ENCODE results near the gene FANCC.

Gene FANCC

GRCh38 chr9:95193067-95193466 lies 124.4 kb downstream of the FANCC start:
- no peak overlapping the region for H3K27ac Mint-ChIP-seq
- no peak overlapping the region for H3K4me3 Mint-ChIP-seq
- H3K27me3 Mint-ChIP-seq: no peaks in the 10 kb centered on the region
- ATAC-seq (ENCODE audit: low read depth) (no peak), DNase-seq (ENCODE audit: low spot score in 2 of 2) (no peak)
- peaks cover 2% of the 10 kb centered on the region for H3K36me3 Mint-ChIP-seq
- peaks cover 2% of the 10 kb centered on the region for H3K9me3 Mint-ChIP-seq
- peaks cover 3% of the 10 kb centered on the region for H3K4me1 Mint-ChIP-seq

GRCh38 chr9:95192631-95193030 lies 124.9 kb downstream of the FANCC start:
- no peaks in the 10 kb centered on the region for H3K27me3 Mint-ChIP-seq
- H3K4me1 Mint-ChIP-seq: peaks cover 3% of the 10 kb centered on the region
- no peak overlapping the region for H3K4me3 Mint-ChIP-seq
- peaks cover 2% of the 10 kb centered on the region for H3K9me3 Mint-ChIP-seq
- ATAC-seq (ENCODE audit: low read depth) (no peak), DNase-seq (ENCODE audit: low spot score in 2 of 2) (no peak)
- peaks cover 2% of the 10 kb centered on the region for H3K36me3 Mint-ChIP-seq
- H3K27ac Mint-ChIP-seq: no peak overlapping the region

- peaks cover 3% of the 10 kb centered on the region for H3K4me1 Mint-ChIP-seq
- H3K27ac Mint-ChIP-seq: no peak overlapping the region
- ATAC-seq (ENCODE audit: low read depth): no peak
- peaks cover 4% of the 10 kb centered on the region for H3K36me3 Mint-ChIP-seq
- peaks cover 2% of the 10 kb centered on the region for H3K9me3 Mint-ChIP-seq
- no peaks in the 10 kb centered on the region for H3K27me3 Mint-ChIP-seq
- H3K4me3 Mint-ChIP-seq: no peak overlapping the region
- no peak for DNase-seq (ENCODE audit: low spot score in 2 of 2)
Measured at GRCh38 chr9:95190413-95190812, 127.1 kb downstream of the FANCC start.

GRCh38 chr9:95189251-95190098 lies 128.0 kb downstream of the FANCC start:
- no peak for ATAC-seq (ENCODE audit: low read depth)
- H3K4me3 Mint-ChIP-seq: no peak overlapping the region
- H3K27me3 Mint-ChIP-seq: no peaks in the 10 kb centered on the region
- H3K36me3 Mint-ChIP-seq: peaks cover 4% of the 10 kb centered on the region
- H3K9me3 Mint-ChIP-seq: peaks cover 2% of the 10 kb centered on the region
- no peak for DNase-seq (ENCODE audit: low spot score in 2 of 2)
- H3K27ac Mint-ChIP-seq: no peak overlapping the region
- H3K4me1 Mint-ChIP-seq: peaks cover 3% of the 10 kb centered on the region

GRCh38 chr9:95188459-95188858 lies 129.1 kb downstream of the FANCC start:
- H3K4me3 Mint-ChIP-seq: no peak overlapping the region
- ATAC-seq (ENCODE audit: low read depth) (no peak), DNase-seq (ENCODE audit: low spot score in 2 of 2) (no peak)
- H3K4me1 Mint-ChIP-seq: peaks cover 3% of the 10 kb centered on the region
- H3K9me3 Mint-ChIP-seq: peaks cover 2% of the 10 kb centered on the region
- no peak overlapping the region for H3K27ac Mint-ChIP-seq
- H3K36me3 Mint-ChIP-seq: peaks cover 4% of the 10 kb centered on the region
- no peaks in the 10 kb centered on the region for H3K27me3 Mint-ChIP-seq

GRCh38 chr9:95185956-95186355 lies 131.6 kb downstream of the FANCC start:
- ATAC-seq (ENCODE audit: low read depth) (no peak), DNase-seq (ENCODE audit: low spot score in 2 of 2) (no peak)
- Mint-ChIP-seq H3K9me3 (no peaks in the 10 kb centered on the region), H3K27ac (no peak overlapping the region), H3K36me3 (peaks cover 2% of the 10 kb centered on the region), H3K4me1 (no peaks in the 10 kb centered on the region), H3K27me3 (no peaks in the 10 kb centered on the region), H3K4me3 (no peak overlapping the region)

GRCh38 chr9:95182854-95183563 lies 134.5 kb downstream of the FANCC start:
- Mint-ChIP-seq H3K4me1 (no peaks in the 10 kb centered on the region), H3K27ac (no peak overlapping the region), H3K27me3 (no peaks in the 10 kb centered on the region), H3K9me3 (no peaks in the 10 kb centered on the region), H3K36me3 (peaks cover 2% of the 10 kb centered on the region), H3K4me3 (no peak overlapping the region)
- no peak for ATAC-seq (ENCODE audit: low read depth)
- DNase-seq (ENCODE audit: low spot score in 2 of 2): no peak

GRCh38 chr9:95181835-95182234 lies 135.7 kb downstream of the FANCC start:
- H3K36me3 Mint-ChIP-seq: no peaks in the 10 kb centered on the region
- DNase-seq (ENCODE audit: low spot score in 2 of 2) (no peak), ATAC-seq (ENCODE audit: low read depth) (no peak)
- H3K27ac Mint-ChIP-seq: no peak overlapping the region
- no peaks in the 10 kb centered on the region for H3K27me3 Mint-ChIP-seq
- H3K9me3 Mint-ChIP-seq: no peaks in the 10 kb centered on the region
- H3K4me3 Mint-ChIP-seq: no peak overlapping the region
- no peaks in the 10 kb centered on the region for H3K4me1 Mint-ChIP-seq

- no peaks in the 10 kb centered on the region for H3K9me3 Mint-ChIP-seq
- H3K4me1 Mint-ChIP-seq: no peaks in the 10 kb centered on the region
- no peaks in the 10 kb centered on the region for H3K36me3 Mint-ChIP-seq
- no peaks in the 10 kb centered on the region for H3K27me3 Mint-ChIP-seq
- H3K27ac Mint-ChIP-seq: no peak overlapping the region
- no peak for DNase-seq (ENCODE audit: low spot score in 2 of 2)
- ATAC-seq (ENCODE audit: low read depth): no peak
- no peak overlapping the region for H3K4me3 Mint-ChIP-seq
Measured at GRCh38 chr9:95181226-95181818, 136.2 kb downstream of the FANCC start.

GRCh38 chr9:95177617-95178016 lies 139.9 kb downstream of the FANCC start:
- H3K36me3 Mint-ChIP-seq: no peaks in the 10 kb centered on the region
- H3K4me1 Mint-ChIP-seq: no peaks in the 10 kb centered on the region
- H3K9me3 Mint-ChIP-seq: no peaks in the 10 kb centered on the region
- no peaks in the 10 kb centered on the region for H3K27me3 Mint-ChIP-seq
- no peak overlapping the region for H3K27ac Mint-ChIP-seq
- DNase-seq (ENCODE audit: low spot score in 2 of 2): no peak
- no peak for ATAC-seq (ENCODE audit: low read depth)
- H3K4me3 Mint-ChIP-seq: no peak overlapping the region

- Mint-ChIP-seq H3K4me3 (no peak overlapping the region), H3K27me3 (no peaks in the 10 kb centered on the region)
- ATAC-seq (ENCODE audit: low read depth): no peak
Measured at GRCh38 chr9:95176755-95177319, 140.7 kb downstream of the FANCC start.

GRCh38 chr9:95175523-95175922 lies 142.0 kb downstream of the FANCC start:
- peaks cover 2% of the 10 kb centered on the region for H3K36me3 Mint-ChIP-seq
- H3K4me3 Mint-ChIP-seq: no peak overlapping the region
- H3K27ac Mint-ChIP-seq: no peak overlapping the region
- H3K4me1 Mint-ChIP-seq: no peaks in the 10 kb centered on the region
- DNase-seq (ENCODE audit: low spot score in 2 of 2): no peak
- no peaks in the 10 kb centered on the region for H3K9me3 Mint-ChIP-seq
- no peak for ATAC-seq (ENCODE audit: low read depth)
- no peaks in the 10 kb centered on the region for H3K27me3 Mint-ChIP-seq

More at GRCh38 chr9:95176755-95177319, 140.7 kb downstream of the FANCC start:
- H3K36me3 Mint-ChIP-seq: no peaks in the 10 kb centered on the region
- H3K9me3 Mint-ChIP-seq: no peaks in the 10 kb centered on the region
- H3K27ac Mint-ChIP-seq: no peak overlapping the region
- H3K4me1 Mint-ChIP-seq: no peaks in the 10 kb centered on the region
- DNase-seq (ENCODE audit: low spot score in 2 of 2): no peak

GRCh38 chr9:95174038-95174437 lies 143.5 kb downstream of the FANCC start:
- ATAC-seq (ENCODE audit: low read depth) (no peak), DNase-seq (ENCODE audit: low spot score in 2 of 2) (no peak)
- Mint-ChIP-seq H3K27ac (no peak overlapping the region), H3K9me3 (no peaks in the 10 kb centered on the region), H3K4me1 (no peaks in the 10 kb centered on the region), H3K4me3 (no peak overlapping the region), H3K36me3 (peaks cover 7% of the 10 kb centered on the region), H3K27me3 (no peaks in the 10 kb centered on the region)

- Mint-ChIP-seq H3K36me3 (peaks cover 18% of the 10 kb centered on the region), H3K4me3 (no peak overlapping the region), H3K27ac (no peak overlapping the region), H3K4me1 (no peaks in the 10 kb centered on the region), H3K27me3 (no peaks in the 10 kb centered on the region), H3K9me3 (no peaks in the 10 kb centered on the region)
- DNase-seq (ENCODE audit: low spot score in 2 of 2) (no peak), ATAC-seq (ENCODE audit: low read depth) (no peak)
Measured at GRCh38 chr9:95171596-95171995, 145.9 kb downstream of the FANCC start.
